Nephron (organoid): ENCODE data around the gene C19orf25.
A peak's percentile ranks its signal among the peaks of the same experiment; 100 is the strongest.

Source experiments
- H3K27ac Mint-ChIP-seq, 3 experiments: 2 replicates each; pipeline ENCODE4 v1.8.0; 2020; ENCODE audit warnings: mixed read lengths in 3 of 3, mild to moderate bottlenecking in 2 of 3, moderate library complexity in 1 of 3
- H3K27me3 Mint-ChIP-seq: 2 replicates; pipeline ENCODE4 v1.8.0; 2021; ENCODE audit warnings: low read depth, mild to moderate bottlenecking, moderate library complexity, mixed read lengths
- H3K36me3 Mint-ChIP-seq: 2 replicates; pipeline ENCODE4 v1.8.0; 2020; ENCODE audit warnings: low read depth, mixed read lengths
- H3K4me1 Mint-ChIP-seq: 2 replicates; pipeline ENCODE4 v1.8.0; 2020; ENCODE audit warnings: mixed read lengths
- H3K4me3 Mint-ChIP-seq, 3 experiments: 2 replicates each; pipeline ENCODE4 v1.8.0; 2020; ENCODE audit warnings: mild to moderate bottlenecking in 3 of 3, mixed read lengths in 3 of 3, moderate library complexity in 2 of 3
- H3K9me3 Mint-ChIP-seq: 2 replicates; pipeline ENCODE4 v1.8.0; 2020; ENCODE audit warnings: mixed read lengths
- CTCF ChIP-seq, 3 experiments: fragments of 200-600 bp; sonication (generic); IDR thresholded peaks; one replicate each; pipeline ENCODE4 v1.5.0; 2021; ENCODE audit warnings: antibody characterized with exemption in 3 of 3; ENCODE audit not compliant: unreplicated experiment in 3 of 3

Gene C19orf25

GRCh38 chr19:1505991-1506881 is 27.2 kb upstream of the C19orf25 start:
- TF ChIP-seq CTCF (IDR thresholded peaks at IDR 0.05; ENCODE audit: unreplicated experiment in 3 of 3), result no peak
- no peaks in the 10 kb centered on the region for H3K36me3 Mint-ChIP-seq
- peaks cover 30% of the 10 kb centered on the region for H3K4me1 Mint-ChIP-seq
- H3K27me3 Mint-ChIP-seq, result peaks cover 47% of the 10 kb centered on the region
- H3K4me3 Mint-ChIP-seq, result peak overlapping the region in 1 of 3 experiments; percentile 12
- peak overlapping the region in 1 of 3 experiments; percentile 51 for H3K27ac Mint-ChIP-seq
- H3K9me3 Mint-ChIP-seq, result no peaks in the 10 kb centered on the region

DNA sequence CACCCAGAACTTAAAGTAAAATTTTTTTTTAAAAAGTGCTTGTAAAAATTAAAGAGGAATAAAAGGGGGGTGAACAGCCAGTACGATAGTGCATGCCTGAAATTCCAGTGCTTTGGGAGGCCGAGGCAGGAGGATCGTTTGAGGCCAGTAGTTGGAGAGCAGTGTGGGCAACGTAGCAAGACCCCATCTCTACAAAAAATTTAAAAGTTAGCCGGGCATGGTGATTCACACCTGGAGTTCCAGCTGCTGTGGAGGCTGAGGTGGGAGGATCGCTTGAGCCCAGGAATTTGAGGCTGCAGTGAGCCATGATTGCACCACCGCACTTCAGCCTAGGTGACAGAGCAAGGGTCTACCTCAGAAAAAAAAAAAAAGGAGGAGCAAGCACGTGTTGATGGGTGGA is 26.0 kb upstream of the C19orf25 start:
- peaks cover 20% of the 10 kb centered on the region for H3K4me1 Mint-ChIP-seq
- no peak for TF ChIP-seq CTCF (IDR thresholded peaks at IDR 0.05; ENCODE audit: unreplicated experiment in 3 of 3)
- peaks cover 44% of the 10 kb centered on the region for H3K27me3 Mint-ChIP-seq
- H3K4me3 Mint-ChIP-seq, result no peak overlapping the region
- no peaks in the 10 kb centered on the region for H3K9me3 Mint-ChIP-seq
- no peaks in the 10 kb centered on the region for H3K36me3 Mint-ChIP-seq
- H3K27ac Mint-ChIP-seq, result peak overlapping the region in 1 of 3 experiments; percentile 40

DNA sequence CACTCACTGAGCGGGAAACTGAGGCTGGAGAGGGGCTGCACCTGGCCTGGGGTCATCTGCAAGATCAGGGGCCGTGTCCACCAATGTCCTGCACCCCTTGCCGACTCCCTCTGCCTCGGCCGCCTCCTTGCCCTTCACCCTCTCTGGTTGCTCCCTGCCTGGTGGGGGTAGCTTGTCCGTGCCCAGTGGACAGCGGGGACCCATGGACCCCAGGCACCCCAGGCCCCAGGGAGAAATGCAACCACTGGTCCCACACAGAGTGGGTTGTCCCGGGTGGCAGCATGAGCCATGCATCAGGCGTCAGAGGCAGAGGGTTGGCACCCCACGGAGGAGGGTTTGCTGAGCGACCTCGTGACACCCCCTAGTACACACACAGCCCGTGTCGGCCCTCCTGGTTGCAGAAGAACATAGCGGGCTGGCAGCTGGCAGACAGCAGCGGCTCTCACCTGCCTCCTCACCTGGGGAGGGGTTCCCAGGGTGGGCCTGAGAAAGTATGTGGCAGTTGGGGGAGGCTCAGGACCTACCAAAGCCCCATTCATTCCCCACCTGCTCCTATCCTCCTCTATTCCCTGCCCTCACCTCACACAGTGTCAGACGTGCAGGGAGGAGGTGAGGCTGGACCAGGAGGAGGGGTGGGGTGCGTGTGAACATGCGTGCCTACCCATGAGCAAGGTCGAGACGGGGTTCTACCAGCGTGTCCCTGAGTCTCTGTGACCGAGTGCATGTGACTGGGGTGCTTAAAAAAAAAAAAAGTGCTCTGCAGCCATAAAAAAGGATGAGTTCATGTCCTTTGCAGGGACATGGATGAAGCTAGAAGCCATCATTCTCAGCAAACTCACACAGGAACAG is 25.1 kb upstream of the C19orf25 start:
- Mint-ChIP-seq H3K4me3 (no peak overlapping the region), H3K27me3 (peaks cover 44% of the 10 kb centered on the region), H3K4me1 (peaks cover 11% of the 10 kb centered on the region), H3K9me3 (no peaks in the 10 kb centered on the region), H3K27ac (peak overlapping the region in 2 of 3 experiments; percentile 40 to 75), H3K36me3 (no peaks in the 10 kb centered on the region)
- TF ChIP-seq CTCF (IDR thresholded peaks at IDR 0.05; ENCODE audit: unreplicated experiment in 3 of 3), result no peak

GRCh38 chr19:1503089-1503924 is 24.3 kb upstream of the C19orf25 start:
- H3K4me3 Mint-ChIP-seq, result no peak overlapping the region
- no peaks in the 10 kb centered on the region for H3K9me3 Mint-ChIP-seq
- peak; percentile 71 to 82 (median 75) for TF ChIP-seq CTCF (IDR thresholded peaks at IDR 0.05; ENCODE audit: unreplicated experiment in 3 of 3)
- H3K4me1 Mint-ChIP-seq, result peaks cover 11% of the 10 kb centered on the region
- no peaks in the 10 kb centered on the region for H3K36me3 Mint-ChIP-seq
- H3K27ac Mint-ChIP-seq, result no peak overlapping the region
- H3K27me3 Mint-ChIP-seq, result peaks cover 44% of the 10 kb centered on the region

GRCh38 chr19:1502433-1503088 is 23.5 kb upstream of the C19orf25 start:
- peaks cover 40% of the 10 kb centered on the region for H3K27me3 Mint-ChIP-seq
- H3K4me1 Mint-ChIP-seq, result peaks cover 7% of the 10 kb centered on the region
- TF ChIP-seq CTCF (IDR thresholded peaks at IDR 0.05; ENCODE audit: unreplicated experiment in 3 of 3), result no peak
- H3K27ac Mint-ChIP-seq, result no peak overlapping the region
- no peaks in the 10 kb centered on the region for H3K36me3 Mint-ChIP-seq
- no peak overlapping the region for H3K4me3 Mint-ChIP-seq
- no peaks in the 10 kb centered on the region for H3K9me3 Mint-ChIP-seq
